Measurements from ENCODE around the gene CSPG4. TPM values are rescaled to one million over a fixed set of nuclear protein-coding genes. Genes with fewer than 3 reads are reported as not detected.

Gene CSPG4
- total and polyA plus RNA-seq, 2 of the 13 experiments (the other 11 are each of a cell fraction or from before 2014, with no cell fraction given) = 0.01 to 0.04 TPM

- ChIA-PET POLR2A (interaction anchor here (0.8 to 5.3 kb wide), 9 partner anchors 10 to 196 kb away, joined by 3 to 47 read pairs (median 4); partner anchors contain the start of genes IMP3 and SNUPN), CTCF (ENCODE audit: low intra/inter-chr PET ratio, low total read pairs) (no interaction called here)
- Histone ChIP-seq H3K27me3 (ENCODE audit: control insufficient read depth in 1 of 2, insufficient read depth in 2 of 2, low read length in 2 of 2) (no peaks in the 10 kb centered on the region; a peak in 1 of 5 replicates), H3K4me3 (replicated peaks in 1 of 3; ENCODE audit: insufficient read depth in 1 of 3, low read depth in 2 of 3, low read length in 3 of 3) (peak overlapping the region; percentile 30 to 96 (median 33)), H3K4me1 (ENCODE audit: insufficient read depth, low read length) (peaks cover 82% of the 10 kb centered on the region), H3K27ac (ENCODE audit: extremely low read length, insufficient read depth, low read length) (peak overlapping the region; percentile 44), H3K9me3 (ENCODE audit: low read length) (no peaks in the 10 kb centered on the region), H2AFZ (ENCODE audit: low read length) (no peak overlapping the region), H3K36me3 (replicated peaks in 1 of 2; ENCODE audit: control insufficient read depth in 1 of 2, insufficient read depth in 2 of 2, low read length in 2 of 2) (peaks cover 3 to 6% of the 10 kb centered on the region in 2 experiments; a peak in 3 of 5 replicates), H4K20me1 (ENCODE audit: insufficient read depth, low read length) (peaks cover 27% of the 10 kb centered on the region), H3K4me2 (ENCODE audit: low read depth, low read length) (peak overlapping the region; percentile 97), H3K9ac (ENCODE audit: insufficient read depth, low read depth, low read length) (peak overlapping the region; percentile 89), H3K79me2 (ENCODE audit: insufficient read depth, low read length) (peaks cover 78% of the 10 kb centered on the region)
- DNase-seq (ENCODE audit: low spot score) = peak; percentile 76
- no TSS peak for BruUV-seq (replicated peaks)
- WGBS (ENCODE audit: low lambda C conversion rate) = 26% methylated on average over 7 of the region's 9 CpGs
- in situ Hi-C loops (cut with HindIII; ENCODE audit: extremely low pct_ligation_motif_present, low pct_unique_long_range_greater_than_20kb) (no loop called here), intact Hi-C loops (cut with micrococcal nuclease; ENCODE audit: unreplicated experiment) (no loop called here)
- peak; percentile 21 for ATAC-seq
- peak; percentile 71 for FAIRE-seq
- TF ChIP-seq ZNF253 (CRISPR knock-in tag; IDR thresholded peaks at IDR 0.05; ENCODE audit: borderline replicate concordance) (no peak), JDP2 (CRISPR knock-in tag; IDR thresholded peaks at IDR 0.05; ENCODE audit: borderline replicate concordance) (no peak), FOXP1 (IDR thresholded peaks at IDR 0.05) (no peak), FOXP1 (CRISPR knock-in tag; IDR thresholded peaks at IDR 0.05) (no peak), ZNF614 (CRISPR knock-in tag; IDR thresholded peaks at IDR 0.05; ENCODE audit: borderline replicate concordance) (peak; percentile 66; the same call in 1 of the 2 replicates), HHEX (CRISPR knock-in tag; IDR thresholded peaks at IDR 0.05) (no peak), SKIL (CRISPR knock-in tag; IDR thresholded peaks at IDR 0.05; ENCODE audit: borderline replicate concordance) (peak; percentile 88), ATF5 (CRISPR knock-in tag; IDR thresholded peaks at IDR 0.05; ENCODE audit: low read depth) (no peak), HNRNPLL (IDR thresholded peaks at IDR 0.05; ENCODE audit: low read depth, low read length, poor library complexity, severe bottlenecking) (peak; percentile 18), ZC3H4 (CRISPR knock-in tag; IDR thresholded peaks at IDR 0.05; ENCODE audit: borderline replicate concordance) (no peak), HMGA1 (CRISPR knock-in tag; conservative IDR thresholded peaks at IDR 0.05) (no peak), TGIF2 (CRISPR knock-in tag; IDR thresholded peaks at IDR 0.05) (no peak), HNRNPK (IDR thresholded peaks at IDR 0.05; ENCODE audit: low read depth, low read length, poor library complexity, severe bottlenecking) (no peak), NRL (CRISPR knock-in tag; IDR thresholded peaks at IDR 0.05; ENCODE audit: borderline replicate concordance) (peak; percentile 70; the same call in 1 of the 2 replicates), ATM (IDR thresholded peaks at IDR 0.05; ENCODE audit: borderline replicate concordance) (no peak), ZNF782 (CRISPR knock-in tag; IDR thresholded peaks at IDR 0.05; ENCODE audit: borderline replicate concordance) (no peak; the same call in 1 of the 2 replicates), NONO (IDR thresholded peaks at IDR 0.05) (no peak), NONO (CRISPR knock-in tag; conservative IDR thresholded peaks at IDR 0.05) (peak; percentile 55; the same call in 1 of the 2 replicates), ZNF329 (CRISPR knock-in tag; IDR thresholded peaks at IDR 0.05; ENCODE audit: low read depth) (no peak)
These were observed 61.5 kb downstream of the CSPG4 start for GRCh38 chr15:75650908-75651809.

Data from HepG2 (cell line).